Measurements from ENCODE around the gene PLIN4.
"Not testable (repeated sequence)": the region's sequence is repeated elsewhere in the genome, so short reads cannot be mapped to it uniquely, and the experiment has no call there.

The PLIN4 gene

GRCh38 chr19:4547303-4548237, 29.3 kb upstream of the PLIN4 start:
- no peak for DNase-seq (ENCODE audit: low spot score)

- DNase-seq (ENCODE audit: low spot score) = no peak
Observed at GRCh38 chr19:4543842-4544647, 25.8 kb upstream of the PLIN4 start.

- no peak for DNase-seq (ENCODE audit: low spot score)
Observed at GRCh38 chr19:4542896-4543841, 24.9 kb upstream of the PLIN4 start.

- not testable (repeated sequence) for DNase-seq (ENCODE audit: low spot score)
Observed at GRCh38 chr19:4541806-4542145, 23.5 kb upstream of the PLIN4 start.

GRCh38 chr19:4541114-4541805, 23.0 kb upstream of the PLIN4 start:
- no peak for DNase-seq (ENCODE audit: low spot score)

GRCh38 chr19:4539693-4540581, 21.7 kb upstream of the PLIN4 start, which contains the start of gene LRG1:
TSS of gene LRG1 (minus strand) at chr19:4540036. CDS start at chr19:4540013, 23 bp downstream.
- no peak for DNase-seq (ENCODE audit: low spot score)

GRCh38 chr19:4539169-4539692, 20.9 kb upstream of the PLIN4 start:
- no peak for DNase-seq (ENCODE audit: low spot score)

- no peak for DNase-seq (ENCODE audit: low spot score)
Observed at GRCh38 chr19:4538601-4538954, 20.3 kb upstream of the PLIN4 start.

GRCh38 chr19:4537953-4538600, 19.8 kb upstream of the PLIN4 start:
- DNase-seq (ENCODE audit: low spot score) = no peak

GRCh38 chr19:4536798-4537197, 18.5 kb upstream of the PLIN4 start:
- no peak for DNase-seq (ENCODE audit: low spot score)

GRCh38 chr19:4534836-4535658, 16.8 kb upstream of the PLIN4 start, which contains the start of gene PLIN5:
TSS of gene PLIN5 (minus strand) at chr19:4535224. CDS start at chr19:4534074, 1,150 bp downstream.
- peak; percentile 88 for DNase-seq (ENCODE audit: low spot score)

GRCh38 chr19:4533835-4534424, 15.6 kb upstream of the PLIN4 start:
- no peak for DNase-seq (ENCODE audit: low spot score)

GRCh38 chr19:4533334-4533733, 15.0 kb upstream of the PLIN4 start:
- no peak for DNase-seq (ENCODE audit: low spot score)

- no peak for DNase-seq (ENCODE audit: low spot score)
Observed at GRCh38 chr19:4531562-4532165, 13.4 kb upstream of the PLIN4 start.

- no peak for DNase-seq (ENCODE audit: low spot score)
Observed at GRCh38 chr19:4529924-4530522, 11.7 kb upstream of the PLIN4 start.

GRCh38 chr19:4528843-4529242, 10.6 kb upstream of the PLIN4 start:
- no peak for DNase-seq (ENCODE audit: low spot score)

- DNase-seq (ENCODE audit: low spot score) = not testable (repeated sequence)
Observed at GRCh38 chr19:4527377-4527776, 9.1 kb upstream of the PLIN4 start.
